AG04450 (cell line): Measurements from ENCODE around the gene SETDB1. TPM values are rescaled to one million over a fixed set of nuclear protein-coding genes. Genes with fewer than 3 reads are reported as not detected.
"Not testable (repeated sequence)": the region's sequence is repeated elsewhere in the genome, so short reads cannot be mapped to it uniquely, and the experiment has no call there.

ENCODE experiments used
- CTCF ChIA-PET: fragments of 300-600, 350-600 bp; formaldehyde crosslinking; extraction: SDS; loops from one replicate; lab custom pipeline; 2022; ENCODE audit warnings: antibody characterized with exemption, inconsistent platforms; lab: Charles Lee
- POLR2A ChIA-PET: fragments of 350-600 bp; formaldehyde crosslinking; extraction: SDS; loops from one replicate; lab custom pipeline; 2021; ENCODE audit warnings: antibody characterized with exemption, inconsistent platforms; lab: Yijun Ruan, JAX
- DNase-seq: peaks from one replicate; pipeline ENCODE4 v3.0.0-alpha.2; 2011; ENCODE audit warnings: low read depth, low spot score
- H3K27ac ChIP-seq: one replicate; pipeline ENCODE4 v1.5.1; 2012; ENCODE audit warnings: low read depth, low read length, control low read depth
- H3K27me3 ChIP-seq: one replicate; pipeline ENCODE4 v1.6.0; 2012; ENCODE audit warnings: low read length; ENCODE audit not compliant: control insufficient read depth, insufficient read depth
- H3K4me3 ChIP-seq: 2 replicates; pipeline ENCODE4 v1.5.1; 2011; ENCODE audit warnings: mild to moderate bottlenecking, low read depth, low read length, control low read depth
- H3K9me3 ChIP-seq: 2 replicates; pipeline ENCODE4 v1.5.1; 2012; ENCODE audit warnings: low read length; ENCODE audit not compliant: control insufficient read depth, insufficient read depth
- polyA plus RNA-seq: library from polyadenylated mRNA; depleted of rRNA; stranded (reverse); fragments of >200 nt; gene quantifications from 2 replicates; pipeline ENCODE4 v1.2.3, GENCODE V29; 2011
- TF ChIP-seq, protein P1 (sequence below): IDR thresholded peaks from 2 replicates; pipeline ENCODE4 v1.5.1; 2011; ENCODE audit warnings: low read depth, low read length, control low read depth, inconsistent platforms

The SETDB1 gene
- polyA plus RNA-seq, 1 experiment: 35.5 TPM

- CTCF ChIA-PET: no interaction called here
- Histone ChIP-seq H3K27me3 (no peaks in the 10 kb centered on the region), H3K9me3 (peaks cover 18% of the 10 kb centered on the region), H3K4me3 (no peak overlapping the region), H3K27ac (no peak overlapping the region)
- POLR2A ChIA-PET: no interaction called here
- TF ChIP-seq, protein P1, sequence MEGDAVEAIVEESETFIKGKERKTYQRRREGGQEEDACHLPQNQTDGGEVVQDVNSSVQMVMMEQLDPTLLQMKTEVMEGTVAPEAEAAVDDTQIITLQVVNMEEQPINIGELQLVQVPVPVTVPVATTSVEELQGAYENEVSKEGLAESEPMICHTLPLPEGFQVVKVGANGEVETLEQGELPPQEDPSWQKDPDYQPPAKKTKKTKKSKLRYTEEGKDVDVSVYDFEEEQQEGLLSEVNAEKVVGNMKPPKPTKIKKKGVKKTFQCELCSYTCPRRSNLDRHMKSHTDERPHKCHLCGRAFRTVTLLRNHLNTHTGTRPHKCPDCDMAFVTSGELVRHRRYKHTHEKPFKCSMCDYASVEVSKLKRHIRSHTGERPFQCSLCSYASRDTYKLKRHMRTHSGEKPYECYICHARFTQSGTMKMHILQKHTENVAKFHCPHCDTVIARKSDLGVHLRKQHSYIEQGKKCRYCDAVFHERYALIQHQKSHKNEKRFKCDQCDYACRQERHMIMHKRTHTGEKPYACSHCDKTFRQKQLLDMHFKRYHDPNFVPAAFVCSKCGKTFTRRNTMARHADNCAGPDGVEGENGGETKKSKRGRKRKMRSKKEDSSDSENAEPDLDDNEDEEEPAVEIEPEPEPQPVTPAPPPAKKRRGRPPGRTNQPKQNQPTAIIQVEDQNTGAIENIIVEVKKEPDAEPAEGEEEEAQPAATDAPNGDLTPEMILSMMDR: no peak
- DNase-seq: no peak
These were observed 1.5 kb downstream of the SETDB1 start for GRCh38 chr1:150927624-150928023.

DNA sequence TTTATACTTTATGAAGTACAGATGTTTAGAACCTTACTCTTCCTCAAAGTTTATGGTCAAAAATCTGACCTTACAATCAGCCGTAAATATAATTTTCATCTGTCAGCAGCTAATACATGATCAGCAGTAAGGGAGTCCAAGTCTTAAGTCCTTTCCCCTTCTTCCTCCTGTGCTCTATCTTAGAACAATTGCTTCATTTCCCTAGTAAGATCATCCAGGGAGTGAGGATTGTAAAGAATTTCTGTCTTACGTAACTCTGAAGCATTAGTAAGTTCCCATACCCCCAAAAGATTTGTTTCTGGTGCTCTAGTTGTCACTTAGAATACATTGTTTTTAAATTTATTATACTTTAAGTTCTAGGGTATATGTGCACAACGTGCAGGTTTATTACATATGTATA is 2.1 kb downstream of the SETDB1 start:
- no peak for DNase-seq
- Histone ChIP-seq H3K27me3 (no peaks in the 10 kb centered on the region), H3K4me3 (no peak overlapping the region), H3K27ac (no peak overlapping the region), H3K9me3 (peaks cover 18% of the 10 kb centered on the region)
- TF ChIP-seq, protein P1: no peak
- CTCF ChIA-PET: no interaction called here
- POLR2A ChIA-PET: no interaction called here

DNA sequence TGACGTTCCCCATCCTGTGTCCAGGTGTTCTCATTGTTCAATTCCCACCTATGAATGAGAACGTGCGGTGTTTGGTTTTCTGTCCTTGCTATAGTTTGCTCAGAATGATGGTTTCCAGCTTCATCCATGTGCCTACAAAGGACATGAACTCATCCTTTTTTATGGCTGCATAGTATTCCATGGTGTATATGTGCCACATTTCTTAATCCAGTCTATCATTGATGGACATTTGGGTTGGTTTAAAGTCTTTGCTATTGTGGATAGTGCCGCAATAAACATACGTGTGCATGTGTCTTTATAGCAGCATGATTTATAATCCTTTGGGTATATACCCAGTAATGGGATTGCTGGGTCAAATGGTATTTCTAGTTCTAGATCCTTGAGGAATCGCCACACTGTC is 2.6 kb downstream of the SETDB1 start:
- peaks cover 18% of the 10 kb centered on the region for H3K9me3 ChIP-seq
- CTCF ChIA-PET, H3K27me3 ChIP-seq, H3K4me3 ChIP-seq, POLR2A ChIA-PET, H3K27ac ChIP-seq, DNase-seq: not testable (repeated sequence)

GRCh38 chr1:150931773-150932172 is 5.6 kb downstream of the SETDB1 start:
- H3K27ac ChIP-seq: no peak overlapping the region
- CTCF ChIA-PET: interaction anchor here (0.7 kb wide), 1 partner anchor 75 kb away, joined by 3 read pairs; no protein-coding TSS in a partner anchor
- TF ChIP-seq, protein P1: no peak
- no peak for DNase-seq
- H3K9me3 ChIP-seq: peaks cover 11% of the 10 kb centered on the region
- POLR2A ChIA-PET: interaction anchor here (0.7 kb wide), 1 partner anchor 12 kb away, joined by 6 read pairs; no protein-coding TSS in a partner anchor
- no peaks in the 10 kb centered on the region for H3K27me3 ChIP-seq
- H3K4me3 ChIP-seq: no peak overlapping the region

DNA sequence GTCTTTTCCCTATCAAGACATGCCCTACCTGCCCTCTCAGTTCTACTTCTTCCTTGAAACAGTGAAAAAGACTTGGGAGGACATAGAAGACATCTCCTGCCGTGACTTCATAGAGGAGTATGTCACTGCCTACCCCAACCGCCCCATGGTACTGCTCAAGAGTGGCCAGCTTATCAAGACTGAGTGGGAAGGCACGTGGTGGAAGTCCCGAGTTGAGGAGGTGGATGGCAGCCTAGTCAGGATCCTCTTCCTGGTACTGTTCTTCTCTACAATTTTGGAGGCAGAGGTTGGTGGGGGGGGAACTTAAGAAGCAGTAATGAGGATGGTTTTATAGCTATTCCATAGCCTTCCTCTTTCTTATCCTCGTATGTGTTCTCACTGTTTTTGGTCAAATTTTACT is 18.7 kb downstream of the SETDB1 start:
- DNase-seq: no peak
- no peaks in the 10 kb centered on the region for H3K9me3 ChIP-seq
- no peak overlapping the region for H3K27ac ChIP-seq
- ChIA-PET CTCF (no interaction called here), POLR2A (no interaction called here)
- no peak overlapping the region for H3K4me3 ChIP-seq
- TF ChIP-seq, protein P1: no peak
- no peaks in the 10 kb centered on the region for H3K27me3 ChIP-seq

- POLR2A ChIA-PET: no interaction called here
- CTCF ChIA-PET: no interaction called here
These were observed 28.5 kb downstream of the SETDB1 start for GRCh38 chr1:150954708-150955107.

More at GRCh38 chr1:150954708-150955107, 28.5 kb downstream of the SETDB1 start:
- Histone ChIP-seq H3K27me3 (no peaks in the 10 kb centered on the region), H3K4me3 (no peak overlapping the region), H3K9me3 (no peaks in the 10 kb centered on the region), H3K27ac (no peak overlapping the region)
- TF ChIP-seq, protein P1: no peak
- DNase-seq: no peak
